Fibroblast of skin of left biceps (primary cell): Measurements from ENCODE around the gene FBN1.

ENCODE experiments used
- DNase-seq, 2 experiments: peaks; one replicate each; pipeline ENCODE4 v3.0.0-alpha.2; 2013; ENCODE audit warnings: low read depth in 2 of 2

FBN1 gene

GRCh38 chr15:48556159-48556897, 89.2 kb downstream of the FBN1 start:
- DNase-seq: no peak

DNA sequence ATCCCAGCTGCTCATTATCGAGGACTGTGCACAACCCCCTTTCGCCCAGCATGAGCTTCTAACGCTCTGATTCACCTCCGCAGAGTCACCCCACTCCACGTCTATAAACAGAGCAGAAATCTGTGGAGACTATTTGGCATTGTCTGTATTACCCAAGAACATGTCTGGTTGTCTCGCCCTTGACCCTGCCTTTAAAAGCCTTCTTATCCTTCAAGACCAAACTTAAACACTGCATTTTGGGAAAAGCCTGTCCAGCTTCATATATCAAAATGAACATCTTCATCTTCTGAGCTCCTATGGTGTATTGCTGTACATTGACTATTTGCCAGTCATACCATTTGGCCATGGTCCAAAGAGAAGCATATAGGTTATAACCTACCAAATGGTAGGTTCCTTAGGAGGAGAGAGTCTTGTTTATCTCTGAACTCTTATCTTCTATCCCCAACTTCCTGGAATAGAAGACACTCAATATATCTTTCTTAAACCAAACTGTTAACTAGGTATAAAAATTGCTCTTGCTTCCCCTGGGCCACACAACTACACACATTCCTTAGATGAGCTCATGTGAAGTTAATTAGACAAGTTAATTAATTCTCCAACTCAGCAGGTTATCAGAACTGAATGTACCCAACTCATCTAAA, 90.1 kb downstream of the FBN1 start:
- DNase-seq: no peak

- DNase-seq: no peak
These were observed 91.4 kb downstream of the FBN1 start for GRCh38 chr15:48554112-48554511.

- peak in 1 of 2 experiments; percentile 66 for DNase-seq
These were observed 92.0 kb downstream of the FBN1 start for GRCh38 chr15:48553559-48553958.

GRCh38 chr15:48550822-48551525, 94.5 kb downstream of the FBN1 start:
- DNase-seq: no peak

DNA sequence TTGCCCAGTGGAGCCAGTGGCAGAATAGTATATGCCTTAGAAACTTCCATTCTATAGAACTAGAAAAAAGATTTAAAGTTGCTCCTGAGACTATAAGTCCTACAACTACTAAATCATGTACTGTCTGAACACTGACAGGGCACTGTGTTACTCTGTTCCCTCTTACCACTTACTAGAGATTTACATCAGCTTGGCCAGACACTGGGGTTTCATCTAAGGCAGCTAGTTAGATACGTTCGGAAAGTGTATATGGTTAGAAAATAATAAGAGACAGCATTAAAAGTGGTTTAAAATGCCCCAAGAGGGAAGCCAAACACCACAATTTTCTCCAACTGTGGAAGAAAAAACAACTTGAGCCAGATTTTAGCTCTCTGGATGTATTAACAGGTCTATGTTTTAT, 97.1 kb downstream of the FBN1 start:
- DNase-seq: no peak

DNA sequence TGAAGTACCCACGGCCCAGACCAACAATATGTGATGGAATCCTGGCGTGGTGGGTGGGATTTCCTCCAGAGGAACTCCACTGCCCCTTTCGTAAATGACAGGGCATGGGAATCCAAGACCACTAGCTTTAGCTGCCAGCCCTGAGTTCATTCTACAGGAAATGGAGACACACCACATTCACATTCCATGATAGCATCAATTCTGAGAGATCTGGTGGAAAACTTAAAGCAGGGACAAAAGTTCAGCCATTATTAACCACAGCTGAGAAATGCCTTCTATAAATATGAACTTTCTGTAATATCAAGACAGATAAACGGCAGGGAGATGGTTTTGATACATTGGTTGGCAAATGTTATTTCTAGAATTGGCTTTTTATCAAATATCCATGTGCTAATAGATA, 98.2 kb downstream of the FBN1 start:
- DNase-seq: no peak

GRCh38 chr15:48546296-48546695, 99.2 kb downstream of the FBN1 start:
- DNase-seq: no peak

DNA sequence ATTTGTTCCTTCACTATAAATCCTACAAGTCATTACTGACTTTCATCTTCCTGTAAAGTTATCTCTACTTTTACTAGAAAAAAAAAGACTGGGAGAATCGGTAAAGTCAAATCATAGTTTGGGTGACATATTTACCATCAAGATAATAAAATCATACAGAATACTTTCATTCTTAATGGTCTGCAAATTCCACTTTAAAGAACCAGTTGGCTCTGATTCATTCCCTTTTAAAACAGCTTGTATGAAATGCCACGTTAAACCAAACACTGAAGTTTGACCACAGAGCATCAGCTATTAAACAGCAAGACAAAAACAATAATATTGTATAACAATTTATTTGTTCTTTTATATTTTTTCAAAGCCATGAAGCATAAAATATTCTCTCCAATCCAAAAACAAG, 100.7 kb downstream of the FBN1 start:
- no peak for DNase-seq

- DNase-seq: peak; percentile 63 to 70
These were observed 103.9 kb downstream of the FBN1 start for GRCh38 chr15:48541341-48542278.

DNA sequence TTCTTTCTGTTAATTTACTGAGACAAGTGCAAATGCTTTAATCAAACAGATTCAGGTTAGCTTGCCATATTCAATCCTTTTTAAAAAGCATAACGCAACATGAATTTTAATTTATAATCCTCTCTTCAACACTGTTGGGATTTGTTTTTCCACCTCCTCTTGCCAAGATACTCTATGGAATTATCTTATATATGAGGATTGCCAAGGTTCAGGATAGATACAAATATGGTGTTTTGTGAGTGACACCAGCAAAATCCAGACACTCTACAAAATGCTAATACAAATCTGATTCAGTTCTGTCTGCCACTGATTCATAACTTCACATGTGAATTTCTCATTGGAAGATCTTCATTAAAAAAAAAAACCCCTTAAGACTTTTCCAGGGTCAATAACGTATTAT, 104.8 kb downstream of the FBN1 start:
- DNase-seq: no peak

- DNase-seq: no peak
These were observed 106.6 kb downstream of the FBN1 start for GRCh38 chr15:48538941-48539340.

GRCh38 chr15:48537271-48538113, 108.0 kb downstream of the FBN1 start:
- no peak for DNase-seq

DNA sequence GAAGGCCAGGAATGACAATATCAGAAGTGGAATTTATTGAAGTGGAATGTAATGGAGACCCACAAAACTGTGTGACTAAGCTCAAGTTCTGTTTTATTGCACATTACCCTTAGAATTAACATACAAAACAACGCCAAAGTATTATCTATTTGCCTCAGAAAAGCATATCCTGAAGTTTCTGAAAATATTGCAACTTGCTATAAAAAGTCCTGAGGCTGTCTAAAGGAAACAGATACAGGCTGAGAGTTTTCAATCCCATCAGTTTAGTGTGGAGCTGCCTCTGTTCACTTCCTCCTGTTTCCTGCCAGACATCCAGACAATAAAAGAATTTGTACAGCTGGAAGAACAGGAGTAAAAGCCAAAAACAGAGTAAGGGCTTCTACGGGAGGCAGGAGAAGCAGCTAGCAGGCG, 108.8 kb downstream of the FBN1 start:
- no peak for DNase-seq

DNA sequence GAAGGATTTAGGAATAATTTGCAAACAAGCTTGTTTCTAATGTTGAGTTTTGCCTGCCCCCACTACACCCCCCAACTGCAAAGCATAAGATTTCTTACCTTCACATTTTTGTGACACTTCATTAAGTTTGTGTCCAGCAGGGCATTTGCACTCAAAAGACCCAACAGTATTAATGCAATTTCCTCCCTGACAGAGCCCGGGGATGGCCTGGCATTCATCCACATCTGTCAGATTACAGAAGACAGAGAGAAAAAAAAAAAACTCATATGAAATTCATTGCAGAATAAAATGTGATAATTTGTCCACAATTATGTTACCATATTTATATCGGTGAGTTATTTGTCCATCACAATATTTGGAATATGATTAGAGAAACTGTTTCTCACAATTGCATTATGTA, 111.5 kb downstream of the FBN1 start:
- no peak for DNase-seq

DNA sequence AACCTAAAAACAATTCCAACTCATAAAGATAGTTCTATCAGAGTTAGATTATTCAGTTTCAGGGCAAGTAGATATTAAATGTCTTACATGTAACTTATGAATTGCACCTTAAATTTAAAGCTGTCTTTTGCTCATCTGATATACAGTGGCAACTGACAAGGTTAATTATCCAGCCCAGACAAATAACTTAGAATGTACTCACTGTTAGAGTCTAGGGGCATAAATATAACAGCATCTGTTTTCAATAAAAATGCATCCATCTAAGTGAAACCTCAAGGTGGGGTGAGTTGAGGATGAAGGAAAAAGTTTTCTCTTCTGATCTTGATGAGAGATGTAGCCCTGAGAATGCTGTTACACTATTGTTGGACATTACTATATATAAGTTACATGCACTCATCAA, 112.6 kb downstream of the FBN1 start:
- DNase-seq: no peak

DNA sequence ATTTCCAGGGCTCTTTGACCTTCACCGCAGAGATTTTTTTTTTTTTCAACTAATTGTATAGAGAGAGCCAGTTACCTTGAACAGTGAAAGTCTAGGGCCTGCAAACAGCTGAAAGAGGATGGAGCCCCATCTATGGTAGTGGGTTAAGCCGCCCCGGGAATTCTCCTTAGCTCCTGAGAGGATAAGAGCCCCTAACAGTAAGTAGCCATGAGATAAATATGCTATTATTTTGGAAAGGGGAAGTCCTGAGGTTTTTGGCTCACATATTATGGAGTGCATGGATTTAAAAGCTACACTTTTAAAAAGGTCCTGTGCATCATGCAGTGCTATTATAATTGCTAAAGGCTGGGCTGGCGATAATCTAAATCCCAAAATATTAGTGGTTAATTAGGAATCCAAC, 115.0 kb downstream of the FBN1 start:
- no peak for DNase-seq

DNA sequence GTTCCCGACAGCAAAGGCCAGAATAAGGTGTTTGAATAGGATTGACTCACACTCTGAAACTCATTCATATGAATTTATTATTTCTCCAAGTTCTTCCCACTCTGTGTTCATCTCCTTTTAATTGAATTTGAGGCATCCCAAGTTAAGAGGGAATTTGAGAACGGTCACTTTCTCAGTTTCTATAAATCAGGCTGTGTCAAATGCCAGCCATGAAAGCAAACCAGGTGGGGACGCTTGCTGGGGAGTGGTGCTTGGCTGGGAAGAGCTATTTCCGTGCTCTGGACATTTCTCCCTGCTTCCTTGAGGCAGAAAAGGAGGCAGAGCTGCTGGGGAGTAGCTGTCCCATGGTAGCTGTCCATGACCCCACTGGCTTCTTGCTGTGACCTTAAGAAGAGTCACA, 116.6 kb downstream of the FBN1 start:
- DNase-seq: no peak

GRCh38 chr15:48527517-48527916, 118.0 kb downstream of the FBN1 start:
- no peak for DNase-seq

GRCh38 chr15:48522911-48523310, 122.6 kb downstream of the FBN1 start:
- DNase-seq: no peak

- no peak for DNase-seq
These were observed 123.4 kb downstream of the FBN1 start for GRCh38 chr15:48522123-48522522.
